NCI-H1930 (cell line): ENCODE measurements around the gene UBE2N.

Source experiments
- DNase-seq, 2 experiments: peaks; one replicate each; lab custom pipeline; 2025; lab: John Stamatoyannopoulos, UW

UBE2N gene, protein sequence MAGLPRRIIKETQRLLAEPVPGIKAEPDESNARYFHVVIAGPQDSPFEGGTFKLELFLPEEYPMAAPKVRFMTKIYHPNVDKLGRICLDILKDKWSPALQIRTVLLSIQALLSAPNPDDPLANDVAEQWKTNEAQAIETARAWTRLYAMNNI

GRCh38 chr12:93441617-93442410 lies at the start of gene UBE2N:
Gene UBE2N, minus strand, starts transcription at chr12:93441947. Its CDS starts 63 bp downstream, at chr12:93441884.
- peak; percentile 90 to 98 for DNase-seq

DNA sequence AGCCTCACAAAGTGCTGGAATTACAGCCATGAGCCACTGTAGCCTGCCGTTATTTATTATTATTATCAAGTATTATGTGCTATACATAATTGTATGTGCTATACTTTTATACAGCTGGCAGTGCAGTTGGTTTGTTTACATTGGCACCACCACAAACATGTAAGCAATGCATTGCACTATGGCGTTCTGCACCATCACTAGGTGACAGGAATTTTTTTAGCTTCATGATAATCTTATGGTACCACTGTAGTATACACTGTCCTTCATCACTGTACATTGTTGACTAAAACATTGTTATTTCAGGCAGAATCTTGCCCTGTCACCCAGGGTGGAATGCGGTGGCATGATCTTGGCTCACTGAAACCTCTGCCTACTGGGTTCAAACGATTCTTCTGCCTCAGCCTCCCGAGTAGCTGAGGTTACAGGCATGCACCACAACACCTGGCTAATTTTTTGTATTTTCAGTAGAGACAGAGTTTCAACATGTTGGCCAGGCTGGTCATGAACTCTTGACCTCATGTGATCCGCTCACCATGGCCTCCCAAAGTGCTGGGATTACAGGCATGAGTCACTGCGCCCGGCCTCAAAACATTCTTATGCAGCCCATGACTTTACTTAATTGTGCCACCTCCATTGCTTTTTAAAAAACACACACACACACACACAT lies 42.7 kb upstream of the UBE2N start:
- no peak for DNase-seq

DNA sequence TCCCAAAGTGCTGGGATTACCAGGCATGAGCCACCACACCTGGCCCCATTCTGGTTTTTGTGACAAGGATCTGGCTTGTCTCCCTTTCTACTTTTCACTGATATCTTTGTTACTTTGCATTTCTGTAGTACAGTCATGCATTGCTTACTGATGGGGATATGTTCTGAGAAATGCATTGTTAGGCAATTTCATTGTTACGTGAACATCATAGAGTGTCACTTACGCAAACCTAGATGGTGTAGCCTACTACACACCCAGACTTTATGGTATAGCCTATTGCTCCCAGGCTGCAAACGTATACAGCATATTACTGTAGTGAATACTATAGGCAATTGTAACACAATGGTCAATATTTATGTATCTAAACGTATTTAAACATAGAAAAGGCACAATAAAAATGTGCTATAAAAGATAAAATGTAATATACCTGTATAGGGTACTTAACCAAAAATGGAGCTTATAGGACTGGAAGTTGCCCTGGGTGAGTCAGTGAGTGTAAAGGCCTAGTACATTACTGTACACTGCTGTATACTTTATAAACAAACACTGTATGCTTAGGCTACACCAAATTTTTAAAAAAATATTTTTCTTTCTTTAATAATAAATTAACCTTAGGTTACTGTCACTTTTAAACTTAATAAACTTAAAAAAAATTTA lies 41.5 kb upstream of the UBE2N start:
- DNase-seq = no peak

- DNase-seq = no peak
These were observed 41.0 kb upstream of the UBE2N start for GRCh38 chr12:93482721-93483120.

GRCh38 chr12:93476555-93476954 lies 34.8 kb upstream of the UBE2N start:
- DNase-seq = no peak

GRCh38 chr12:93469386-93469785 lies 27.6 kb upstream of the UBE2N start:
- DNase-seq = no peak

DNA sequence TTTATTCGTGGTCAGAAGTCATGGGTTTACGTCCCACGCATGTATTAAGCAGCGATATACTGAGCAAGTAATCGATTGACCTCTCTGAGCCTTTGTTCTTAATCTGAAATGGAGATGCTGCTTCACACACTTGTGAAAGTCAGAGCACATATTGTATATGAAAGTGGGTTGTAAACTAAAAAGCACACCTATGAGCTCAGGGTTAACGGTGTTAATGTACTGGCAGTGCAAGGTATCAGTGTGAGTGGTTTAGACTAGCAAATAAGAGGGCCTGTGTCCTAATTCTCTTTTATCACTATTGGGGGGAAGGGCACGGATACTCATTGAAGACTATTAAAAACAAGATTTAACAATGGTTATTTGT lies 26.2 kb upstream of the UBE2N start:
- DNase-seq = no peak

- DNase-seq = peak; percentile 76 to 89
These were observed 25.7 kb upstream of the UBE2N start, which contains the start of gene MRPL42 for GRCh38 chr12:93467351-93468007. Gene MRPL42, plus strand, starts transcription at chr12:93467514. Its CDS starts 1,772 bp downstream, at chr12:93469286.

DNA sequence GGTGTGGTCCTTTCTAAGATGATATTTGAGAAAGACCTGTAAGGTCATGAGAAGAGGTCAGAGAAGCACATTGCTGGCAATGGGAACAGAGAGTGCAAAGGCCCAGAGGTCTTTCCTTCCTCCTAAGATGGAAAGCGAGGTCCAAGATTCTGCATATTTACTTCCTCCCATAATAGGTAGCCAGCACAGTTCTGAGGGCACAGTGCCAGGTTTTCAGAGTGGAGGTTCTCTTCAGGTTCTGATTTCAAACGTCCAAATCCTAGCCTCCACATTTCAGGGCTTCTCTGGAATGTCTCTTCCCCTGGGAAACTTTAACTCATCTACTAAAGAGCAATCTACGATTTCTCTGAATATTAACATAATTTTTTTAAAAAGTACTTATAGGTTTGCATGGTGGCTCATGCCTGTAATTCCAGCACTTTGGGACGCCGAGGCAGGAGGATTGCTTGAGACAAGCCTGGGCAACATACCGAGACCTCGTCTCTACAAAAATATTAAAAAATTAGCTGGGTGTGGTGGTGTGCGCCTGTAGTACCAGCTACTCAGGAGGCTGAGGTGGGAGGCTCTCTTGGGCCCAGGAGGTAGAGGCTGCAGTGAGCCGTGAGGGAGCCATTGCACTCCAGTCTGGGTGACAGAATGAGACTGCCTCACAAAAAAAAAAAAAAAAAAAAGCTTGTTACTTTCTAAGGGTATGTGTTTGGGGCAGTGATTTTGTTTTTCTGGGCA lies 25.0 kb upstream of the UBE2N start:
- DNase-seq = no peak

DNA sequence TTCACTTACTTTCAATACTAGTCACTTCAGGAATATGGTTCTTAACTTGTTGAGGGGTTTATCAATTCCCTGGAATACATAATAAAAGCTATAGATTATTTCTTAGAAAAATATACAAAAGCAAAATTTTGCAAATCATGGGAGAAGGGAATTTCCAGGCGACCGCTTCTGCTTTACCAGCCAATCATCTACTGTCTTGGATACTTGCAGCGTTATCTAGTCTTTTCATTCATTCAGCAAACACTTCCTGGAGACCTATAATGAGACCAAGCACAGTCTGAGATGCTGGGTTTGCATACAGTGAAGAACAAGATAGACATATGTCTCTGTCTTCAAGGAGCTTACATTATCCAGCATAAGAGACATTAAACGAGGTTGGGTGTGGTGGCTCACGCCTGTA lies 24.1 kb upstream of the UBE2N start:
- no peak for DNase-seq

DNA sequence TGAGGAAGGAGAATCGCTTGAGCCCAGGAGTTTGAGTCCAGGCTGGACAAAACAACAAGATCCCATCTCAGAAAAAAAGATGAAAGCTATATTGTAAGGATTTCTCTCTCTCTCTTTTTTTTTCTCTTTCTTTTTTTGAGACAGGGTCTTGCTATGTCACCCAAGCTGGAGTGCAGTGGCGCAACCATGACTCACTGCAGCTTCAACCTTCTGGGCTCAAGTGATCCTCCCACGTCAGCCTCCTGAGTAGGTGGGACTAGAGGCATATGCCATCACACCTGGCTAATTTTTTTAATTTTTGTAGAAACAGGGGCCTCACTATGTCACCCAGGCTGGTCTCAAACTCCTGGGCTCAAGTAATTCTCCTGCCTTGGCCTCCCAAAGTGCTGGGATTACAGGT lies 19.8 kb upstream of the UBE2N start:
- DNase-seq = no peak

GRCh38 chr12:93460902-93461301 lies 19.2 kb upstream of the UBE2N start:
- no peak for DNase-seq

- no peak for DNase-seq
These were observed 18.3 kb upstream of the UBE2N start for GRCh38 chr12:93460003-93460402.

- no peak for DNase-seq
These were observed 17.4 kb upstream of the UBE2N start for GRCh38 chr12:93459097-93459496.

GRCh38 chr12:93456077-93456476 lies 14.3 kb upstream of the UBE2N start:
- no peak for DNase-seq

DNA sequence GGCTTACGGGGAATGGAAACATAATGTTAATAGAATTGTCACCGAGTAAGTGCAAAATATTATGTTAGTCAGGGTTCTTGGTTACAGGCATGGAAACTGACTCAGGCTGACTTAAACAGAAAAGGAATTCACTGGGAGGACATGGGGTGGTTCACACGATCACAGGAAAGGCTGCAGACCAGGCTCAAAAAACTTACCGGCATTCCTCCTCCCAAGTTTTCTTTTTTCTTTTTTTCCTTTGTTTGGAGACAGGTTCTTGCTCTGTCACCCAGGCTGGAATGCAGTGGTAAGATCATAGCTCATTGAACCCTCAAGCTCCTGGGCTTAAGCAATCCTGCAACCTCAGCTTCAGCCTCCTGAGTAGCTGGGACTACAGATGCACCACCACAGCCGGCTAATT lies 11.9 kb upstream of the UBE2N start:
- no peak for DNase-seq

GRCh38 chr12:93451423-93452158 lies 9.8 kb upstream of the UBE2N start:
- DNase-seq = no peak

DNA sequence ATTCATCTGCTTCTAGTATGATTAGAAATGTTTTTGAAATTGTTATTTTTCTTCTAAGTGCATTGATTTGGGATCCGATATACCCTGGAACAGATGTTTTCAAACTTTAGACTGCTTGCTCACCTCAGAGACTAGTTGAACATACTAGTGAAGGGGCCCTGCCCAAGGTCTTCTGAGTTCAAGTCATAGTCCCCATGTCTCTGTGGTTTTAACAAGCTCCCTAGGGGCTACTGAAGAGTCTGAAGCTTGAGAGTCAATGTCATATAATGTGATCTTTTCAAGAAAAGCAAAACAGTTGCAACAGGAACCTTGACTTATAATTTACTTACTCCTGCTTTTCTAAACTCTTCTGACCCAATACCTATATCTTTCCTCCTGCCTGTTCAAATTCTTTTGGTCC lies 7.5 kb upstream of the UBE2N start:
- no peak for DNase-seq

- DNase-seq = no peak
These were observed 7.0 kb upstream of the UBE2N start for GRCh38 chr12:93448796-93449195.

DNA sequence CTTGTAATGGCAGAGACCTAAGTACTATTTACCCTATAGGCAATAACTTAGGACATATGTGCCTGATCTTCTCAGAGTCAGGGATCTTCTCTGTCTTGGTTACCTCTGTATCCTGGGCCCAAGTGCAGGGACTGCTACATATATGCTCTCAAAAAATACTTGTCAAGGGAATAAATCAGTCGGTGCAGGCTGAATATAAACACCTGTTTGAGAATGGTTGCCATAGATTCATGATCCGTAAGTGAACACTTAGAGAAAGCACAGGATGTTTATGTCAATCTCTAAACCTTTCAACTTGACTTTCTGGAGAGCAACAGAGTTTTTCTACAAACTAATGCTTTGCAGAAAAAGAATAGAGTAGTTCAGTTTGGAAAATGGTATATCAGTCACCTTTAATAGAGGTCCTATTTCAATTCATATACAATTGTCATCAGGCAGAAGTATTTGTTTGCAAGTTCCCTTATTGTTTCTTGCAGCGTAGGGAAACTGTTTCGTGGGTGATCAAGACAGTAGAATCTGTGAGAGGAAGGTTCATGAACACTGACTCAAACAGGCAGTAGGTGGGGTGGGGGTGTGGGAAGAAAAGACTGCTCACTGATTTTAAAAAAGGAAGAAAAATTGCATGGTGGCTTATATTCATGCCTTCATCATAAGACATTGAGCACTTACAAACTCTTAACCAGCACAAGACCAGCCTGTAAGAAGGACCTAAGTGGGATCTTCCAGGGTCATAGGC lies 6.0 kb upstream of the UBE2N start:
- no peak for DNase-seq
